Stimulated activated CD8-positive, alpha-beta memory T cell treated with anti-CD3 and anti-CD28 coated beads, Interleukin-4, amount 100 ng/mL, for 1 hour (primary cell): ENCODE measurements around the gene CD300LD.
"Not testable (repeated sequence)": the region's sequence is repeated elsewhere in the genome, so short reads cannot be mapped to it uniquely, and the experiment has no call there.

ENCODE experiments used
- DNase-seq, 2 donors: peaks; one replicate each; pipeline ENCODE4 v3.0.0-alpha.2; 2020; ENCODE audit warnings: low read depth in 2 of 2, low spot score in 1 of 2

The CD300LD gene

GRCh38 chr17:74573635-74574034 is 18.4 kb downstream of the CD300LD start:
- DNase-seq: not testable (repeated sequence)

GRCh38 chr17:74573169-74573568 is 18.9 kb downstream of the CD300LD start:
- no peak for DNase-seq

- DNase-seq: no peak
These were observed 20.3 kb downstream of the CD300LD start for GRCh38 chr17:74571621-74572270.

- no peak for DNase-seq
These were observed 22.8 kb downstream of the CD300LD start for GRCh38 chr17:74569020-74570003.

GRCh38 chr17:74568106-74568873 is 23.8 kb downstream of the CD300LD start:
- no peak for DNase-seq

GRCh38 chr17:74567397-74567796 is 24.7 kb downstream of the CD300LD start, which contains the start of gene CD300H:
CD300H (minus strand) TSS chr17:74567509.
- no peak for DNase-seq

GRCh38 chr17:74566132-74566753 is 25.8 kb downstream of the CD300LD start:
- no peak for DNase-seq

GRCh38 chr17:74565126-74565525 is 27.0 kb downstream of the CD300LD start:
- DNase-seq: no peak

- DNase-seq: no peak
These were observed 28.7 kb downstream of the CD300LD start for GRCh38 chr17:74563358-74563757.

- no peak for DNase-seq
These were observed 30.5 kb downstream of the CD300LD start for GRCh38 chr17:74561586-74561985.

GRCh38 chr17:74558882-74559519 is 33.1 kb downstream of the CD300LD start:
- DNase-seq: no peak

GRCh38 chr17:74558402-74558801 is 33.7 kb downstream of the CD300LD start:
- not testable (repeated sequence) for DNase-seq

GRCh38 chr17:74555427-74555940 is 36.6 kb downstream of the CD300LD start:
- no peak for DNase-seq

- no peak for DNase-seq
These were observed 37.2 kb downstream of the CD300LD start for GRCh38 chr17:74554909-74555308.

- DNase-seq: no peak
These were observed 40.0 kb downstream of the CD300LD start for GRCh38 chr17:74552037-74552436.

- no peak for DNase-seq
These were observed 41.5 kb downstream of the CD300LD start for GRCh38 chr17:74550602-74551001.

- DNase-seq: no peak
These were observed 42.7 kb downstream of the CD300LD start for GRCh38 chr17:74549343-74549742.

GRCh38 chr17:74547736-74548135 is 44.3 kb downstream of the CD300LD start:
- no peak for DNase-seq

- no peak for DNase-seq
These were observed 44.8 kb downstream of the CD300LD start for GRCh38 chr17:74547264-74547663.

- no peak for DNase-seq
These were observed 45.5 kb downstream of the CD300LD start for GRCh38 chr17:74546586-74546985.
